ENCODE data around the gene TJP2.

Gene TJP2

GRCh38 chr9:69204849-69205248, 30.8 kb downstream of the TJP2 start:
- no peak overlapping the region for H3K4me3 ChIP-seq (ENCODE audit: extremely low read depth, insufficient read depth, low read length, poor library complexity, severe bottlenecking)
- peaks cover 7% of the 10 kb centered on the region for H3K36me3 ChIP-seq (ENCODE audit: control insufficient read depth, insufficient read depth, low read length)
- no peaks in the 10 kb centered on the region for H3K9me3 ChIP-seq (ENCODE audit: control insufficient read depth, low read length)
- H3K27ac ChIP-seq (ENCODE audit: low read depth, low read length, severe bottlenecking): no peak overlapping the region
- 81 to 89% methylated on average over 6 to 7 of the region's 7 CpGs for WGBS, 2 experiments (ENCODE audit: insufficient coverage in 2 of 2)
- peaks cover 8% of the 10 kb centered on the region for H3K4me1 ChIP-seq (ENCODE audit: control insufficient read depth, insufficient read depth, low read length, poor library complexity, severe bottlenecking)

GRCh38 chr9:69206047-69206446, 32.0 kb downstream of the TJP2 start:
- no peak overlapping the region for H3K27ac ChIP-seq (ENCODE audit: low read depth, low read length, severe bottlenecking)
- 88 to 100% methylated on average over 3 to 4 of the region's 5 CpGs for WGBS, 2 experiments (ENCODE audit: insufficient coverage in 2 of 2)
- H3K4me1 ChIP-seq (ENCODE audit: control insufficient read depth, insufficient read depth, low read length, poor library complexity, severe bottlenecking): peaks cover 6% of the 10 kb centered on the region
- H3K4me3 ChIP-seq (ENCODE audit: extremely low read depth, insufficient read depth, low read length, poor library complexity, severe bottlenecking): no peak overlapping the region
- no peaks in the 10 kb centered on the region for H3K9me3 ChIP-seq (ENCODE audit: control insufficient read depth, low read length)
- H3K36me3 ChIP-seq (ENCODE audit: control insufficient read depth, insufficient read depth, low read length): peaks cover 5% of the 10 kb centered on the region

GRCh38 chr9:69207503-69207902, 33.4 kb downstream of the TJP2 start:
- Histone ChIP-seq H3K36me3 (ENCODE audit: control insufficient read depth, insufficient read depth, low read length) (no peaks in the 10 kb centered on the region), H3K4me3 (ENCODE audit: extremely low read depth, insufficient read depth, low read length, poor library complexity, severe bottlenecking) (no peak overlapping the region), H3K4me1 (ENCODE audit: control insufficient read depth, insufficient read depth, low read length, poor library complexity, severe bottlenecking) (peaks cover 9% of the 10 kb centered on the region), H3K9me3 (ENCODE audit: control insufficient read depth, low read length) (no peaks in the 10 kb centered on the region), H3K27ac (ENCODE audit: low read depth, low read length, severe bottlenecking) (no peak overlapping the region)
- WGBS, 2 experiments (ENCODE audit: insufficient coverage in 2 of 2): 48 to 69% methylated on average over 6 of the region's 6 CpGs

GRCh38 chr9:69211424-69212036, 37.5 kb downstream of the TJP2 start:
- Histone ChIP-seq H3K36me3 (ENCODE audit: control insufficient read depth, insufficient read depth, low read length) (peaks cover 22% of the 10 kb centered on the region), H3K4me1 (ENCODE audit: control insufficient read depth, insufficient read depth, low read length, poor library complexity, severe bottlenecking) (peaks cover 4% of the 10 kb centered on the region), H3K9me3 (ENCODE audit: control insufficient read depth, low read length) (no peaks in the 10 kb centered on the region), H3K4me3 (ENCODE audit: extremely low read depth, insufficient read depth, low read length, poor library complexity, severe bottlenecking) (no peak overlapping the region), H3K27ac (ENCODE audit: low read depth, low read length, severe bottlenecking) (no peak overlapping the region)
- 100% methylated on average over 1 of the region's 3 CpGs; no CpG with 5 or more reads in 1 of the 2 experiments for WGBS, 2 experiments (ENCODE audit: insufficient coverage in 2 of 2)

- H3K27ac ChIP-seq (ENCODE audit: low read depth, low read length, severe bottlenecking): no peak overlapping the region
- peaks cover 4% of the 10 kb centered on the region for H3K4me1 ChIP-seq (ENCODE audit: control insufficient read depth, insufficient read depth, low read length, poor library complexity, severe bottlenecking)
- WGBS, 2 experiments (ENCODE audit: insufficient coverage in 2 of 2): 100% methylated on average over 1 of the region's 5 CpGs; no CpG with 5 or more reads in 1 of the 2 experiments
- H3K4me3 ChIP-seq (ENCODE audit: extremely low read depth, insufficient read depth, low read length, poor library complexity, severe bottlenecking): no peak overlapping the region
- H3K9me3 ChIP-seq (ENCODE audit: control insufficient read depth, low read length): no peaks in the 10 kb centered on the region
- peaks cover 38% of the 10 kb centered on the region for H3K36me3 ChIP-seq (ENCODE audit: control insufficient read depth, insufficient read depth, low read length)
Measured at GRCh38 chr9:69213647-69214046, 39.6 kb downstream of the TJP2 start.

GRCh38 chr9:69214939-69215338, 40.9 kb downstream of the TJP2 start:
- Histone ChIP-seq H3K4me3 (ENCODE audit: extremely low read depth, insufficient read depth, low read length, poor library complexity, severe bottlenecking) (no peak overlapping the region), H3K9me3 (ENCODE audit: control insufficient read depth, low read length) (no peaks in the 10 kb centered on the region), H3K4me1 (ENCODE audit: control insufficient read depth, insufficient read depth, low read length, poor library complexity, severe bottlenecking) (peaks cover 4% of the 10 kb centered on the region), H3K27ac (ENCODE audit: low read depth, low read length, severe bottlenecking) (no peak overlapping the region), H3K36me3 (ENCODE audit: control insufficient read depth, insufficient read depth, low read length) (peaks cover 50% of the 10 kb centered on the region)
- 100% methylated on average over 2 of the region's 4 CpGs for WGBS, 2 experiments (ENCODE audit: insufficient coverage in 2 of 2)

- peaks cover 4% of the 10 kb centered on the region for H3K4me1 ChIP-seq (ENCODE audit: control insufficient read depth, insufficient read depth, low read length, poor library complexity, severe bottlenecking)
- no peaks in the 10 kb centered on the region for H3K9me3 ChIP-seq (ENCODE audit: control insufficient read depth, low read length)
- peak overlapping the region; percentile 65 for H3K27ac ChIP-seq (ENCODE audit: low read depth, low read length, severe bottlenecking)
- 70 to 79% methylated on average over 5 to 6 of the region's 9 CpGs for WGBS, 2 experiments (ENCODE audit: insufficient coverage in 2 of 2)
- peaks cover 57% of the 10 kb centered on the region for H3K36me3 ChIP-seq (ENCODE audit: control insufficient read depth, insufficient read depth, low read length)
- H3K4me3 ChIP-seq (ENCODE audit: extremely low read depth, insufficient read depth, low read length, poor library complexity, severe bottlenecking): no peak overlapping the region
Measured at GRCh38 chr9:69215774-69216485, 41.9 kb downstream of the TJP2 start.

GRCh38 chr9:69218166-69218565, 44.1 kb downstream of the TJP2 start:
- Histone ChIP-seq H3K9me3 (ENCODE audit: control insufficient read depth, low read length) (no peaks in the 10 kb centered on the region), H3K36me3 (ENCODE audit: control insufficient read depth, insufficient read depth, low read length) (peaks cover 76% of the 10 kb centered on the region), H3K4me3 (ENCODE audit: extremely low read depth, insufficient read depth, low read length, poor library complexity, severe bottlenecking) (no peak overlapping the region), H3K27ac (ENCODE audit: low read depth, low read length, severe bottlenecking) (no peak overlapping the region), H3K4me1 (ENCODE audit: control insufficient read depth, insufficient read depth, low read length, poor library complexity, severe bottlenecking) (no peaks in the 10 kb centered on the region)
- WGBS, 2 experiments (ENCODE audit: insufficient coverage in 2 of 2): 93 to 100% methylated on average over 2 of the region's 3 CpGs

- Histone ChIP-seq H3K9me3 (ENCODE audit: control insufficient read depth, low read length) (no peaks in the 10 kb centered on the region), H3K27ac (ENCODE audit: low read depth, low read length, severe bottlenecking) (no peak overlapping the region), H3K36me3 (ENCODE audit: control insufficient read depth, insufficient read depth, low read length) (peaks cover 71% of the 10 kb centered on the region), H3K4me3 (ENCODE audit: extremely low read depth, insufficient read depth, low read length, poor library complexity, severe bottlenecking) (no peak overlapping the region), H3K4me1 (ENCODE audit: control insufficient read depth, insufficient read depth, low read length, poor library complexity, severe bottlenecking) (no peaks in the 10 kb centered on the region)
- WGBS, 2 experiments (ENCODE audit: insufficient coverage in 2 of 2): 97 to 98% methylated on average over 43 to 47 of the region's 47 CpGs
Measured at GRCh38 chr9:69221036-69221435, 47.0 kb downstream of the TJP2 start.

- WGBS, 2 experiments (ENCODE audit: insufficient coverage in 2 of 2): 93 to 96% methylated on average over 2 to 3 of the region's 8 CpGs
- Histone ChIP-seq H3K36me3 (ENCODE audit: control insufficient read depth, insufficient read depth, low read length) (peaks cover 75% of the 10 kb centered on the region), H3K9me3 (ENCODE audit: control insufficient read depth, low read length) (no peaks in the 10 kb centered on the region), H3K4me3 (ENCODE audit: extremely low read depth, insufficient read depth, low read length, poor library complexity, severe bottlenecking) (no peak overlapping the region), H3K4me1 (ENCODE audit: control insufficient read depth, insufficient read depth, low read length, poor library complexity, severe bottlenecking) (no peaks in the 10 kb centered on the region), H3K27ac (ENCODE audit: low read depth, low read length, severe bottlenecking) (no peak overlapping the region)
Measured at GRCh38 chr9:69222970-69223369, 48.9 kb downstream of the TJP2 start.

- no peaks in the 10 kb centered on the region for H3K9me3 ChIP-seq (ENCODE audit: control insufficient read depth, low read length)
- 0 to 14% methylated on average over 1 of the region's 2 CpGs for WGBS, 2 experiments (ENCODE audit: insufficient coverage in 2 of 2)
- H3K27ac ChIP-seq (ENCODE audit: low read depth, low read length, severe bottlenecking): no peak overlapping the region
- H3K4me3 ChIP-seq (ENCODE audit: extremely low read depth, insufficient read depth, low read length, poor library complexity, severe bottlenecking): no peak overlapping the region
- H3K4me1 ChIP-seq (ENCODE audit: control insufficient read depth, insufficient read depth, low read length, poor library complexity, severe bottlenecking): no peaks in the 10 kb centered on the region
- H3K36me3 ChIP-seq (ENCODE audit: control insufficient read depth, insufficient read depth, low read length): peaks cover 75% of the 10 kb centered on the region
Measured at GRCh38 chr9:69223605-69224004, 49.5 kb downstream of the TJP2 start.
